ENCODE results near the gene OR10G6.
"Not testable (repeated sequence)": the region's sequence is repeated elsewhere in the genome, so short reads cannot be mapped to it uniquely, and the experiment has no call there.

OR10G6 gene, protein sequence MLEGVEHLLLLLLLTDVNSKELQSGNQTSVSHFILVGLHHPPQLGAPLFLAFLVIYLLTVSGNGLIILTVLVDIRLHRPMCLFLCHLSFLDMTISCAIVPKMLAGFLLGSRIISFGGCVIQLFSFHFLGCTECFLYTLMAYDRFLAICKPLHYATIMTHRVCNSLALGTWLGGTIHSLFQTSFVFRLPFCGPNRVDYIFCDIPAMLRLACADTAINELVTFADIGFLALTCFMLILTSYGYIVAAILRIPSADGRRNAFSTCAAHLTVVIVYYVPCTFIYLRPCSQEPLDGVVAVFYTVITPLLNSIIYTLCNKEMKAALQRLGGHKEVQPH

DNA sequence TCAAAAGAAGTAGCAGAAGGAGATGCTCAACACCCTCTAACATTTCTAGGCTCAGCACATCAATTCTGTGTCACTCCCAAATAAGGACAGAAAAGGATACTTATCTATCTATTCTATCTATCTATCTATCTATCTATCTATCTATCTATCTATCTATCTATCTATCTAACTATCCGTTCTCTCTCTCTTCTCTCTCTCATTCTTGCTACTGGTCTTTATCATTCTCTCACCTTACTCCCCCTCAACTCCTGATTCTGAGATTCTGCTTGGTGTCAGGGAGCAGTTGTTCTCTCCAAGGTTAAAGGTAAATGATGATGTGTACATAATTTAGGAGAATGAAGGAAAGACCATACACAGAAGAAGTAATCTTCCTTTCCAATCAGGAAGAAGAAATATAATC lies at the start of gene OR10G6:
TSS of gene OR10G6 (minus strand) at position 43 of the 400 bp plus-strand sequence. CDS start at position 43, 0 bp downstream.
- DNase-seq (ENCODE audit: low read depth) = no peak

DNA sequence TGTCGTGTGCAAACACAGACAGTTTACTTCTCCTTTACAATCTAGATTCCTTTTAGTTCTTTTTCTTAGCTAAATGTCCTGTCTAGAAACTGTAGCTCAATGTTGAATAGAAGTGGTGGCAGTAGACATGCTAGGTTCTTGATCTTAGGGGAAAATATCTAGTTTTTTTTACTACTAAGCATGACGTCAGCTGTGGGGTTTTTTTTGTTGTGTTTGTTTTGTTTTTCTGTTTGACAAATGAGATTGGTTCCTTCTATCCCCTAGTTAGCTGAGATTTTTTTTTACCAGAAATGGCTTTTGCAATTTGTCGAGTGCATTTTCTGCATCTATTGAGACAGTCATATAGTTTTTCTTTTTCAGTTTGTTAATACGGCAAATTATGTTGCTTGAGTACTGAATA lies 48.5 kb upstream of the OR10G6 start:
- DNase-seq (ENCODE audit: low read depth) = no peak

DNA sequence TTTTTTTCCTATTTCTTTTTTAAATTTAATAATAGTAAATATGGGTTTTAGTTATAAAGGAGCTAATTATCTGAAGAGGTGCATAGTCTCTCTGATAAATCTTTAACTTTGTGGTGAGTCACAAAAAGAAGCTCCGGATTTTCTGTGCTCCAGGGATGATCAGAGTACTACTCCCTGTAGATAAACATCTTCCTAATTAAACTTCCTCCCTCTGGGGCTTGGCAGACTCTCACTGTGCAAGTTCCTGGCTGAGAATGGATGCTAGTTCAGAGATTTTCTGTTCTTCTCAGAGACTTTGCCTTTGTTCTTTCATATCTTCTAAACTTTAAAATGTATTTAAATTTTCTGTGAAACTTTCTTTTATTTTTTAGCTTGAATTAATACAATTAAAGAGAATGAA lies 46.3 kb upstream of the OR10G6 start, which contains the start of gene OR10G7:
TSS of gene OR10G7 (minus strand) at position 72 of the 400 bp plus-strand sequence. CDS start 2,324 bp downstream, outside the sequence.
- DNase-seq (ENCODE audit: low read depth) = no peak

DNA sequence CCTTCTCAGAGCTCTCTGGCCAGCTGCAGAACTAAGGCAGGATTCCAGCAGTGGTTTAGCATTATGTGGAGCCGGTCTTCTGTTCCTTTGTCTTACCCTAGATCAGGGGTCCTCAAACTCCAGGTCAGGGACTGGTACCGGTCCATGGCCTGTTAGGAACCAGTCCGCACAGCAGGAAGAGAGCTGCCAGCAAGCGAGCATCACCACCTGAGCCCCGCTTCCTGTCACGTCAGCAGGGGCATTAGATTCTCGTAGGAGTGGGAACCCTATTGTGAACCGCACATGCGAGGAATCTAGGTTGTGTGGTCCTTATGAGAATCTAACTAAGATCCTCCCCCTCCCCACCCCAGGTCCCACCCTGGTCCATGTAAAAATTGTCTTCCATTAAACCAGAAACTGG lies 44.6 kb upstream of the OR10G6 start:
- no peak for DNase-seq (ENCODE audit: low read depth)

DNA sequence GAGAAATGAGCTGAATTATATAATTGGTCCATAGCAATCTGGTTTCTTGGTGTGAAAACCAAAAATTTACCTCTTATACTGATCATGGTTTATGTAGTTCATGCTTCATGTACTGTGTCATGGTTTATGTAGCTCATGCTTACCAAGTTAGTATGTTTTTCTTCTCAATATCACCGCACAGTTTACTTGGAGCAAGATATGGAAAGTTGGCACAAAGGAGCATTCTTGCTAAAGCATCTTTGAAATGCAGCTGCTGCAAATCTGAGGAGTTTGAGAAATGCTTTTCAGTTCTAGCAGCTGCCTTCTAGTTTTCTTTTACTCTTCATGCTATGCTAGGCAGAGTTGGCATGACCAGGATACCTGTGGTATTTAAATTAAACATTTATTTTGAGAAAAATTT lies 41.7 kb upstream of the OR10G6 start:
- no peak for DNase-seq (ENCODE audit: low read depth)

DNA sequence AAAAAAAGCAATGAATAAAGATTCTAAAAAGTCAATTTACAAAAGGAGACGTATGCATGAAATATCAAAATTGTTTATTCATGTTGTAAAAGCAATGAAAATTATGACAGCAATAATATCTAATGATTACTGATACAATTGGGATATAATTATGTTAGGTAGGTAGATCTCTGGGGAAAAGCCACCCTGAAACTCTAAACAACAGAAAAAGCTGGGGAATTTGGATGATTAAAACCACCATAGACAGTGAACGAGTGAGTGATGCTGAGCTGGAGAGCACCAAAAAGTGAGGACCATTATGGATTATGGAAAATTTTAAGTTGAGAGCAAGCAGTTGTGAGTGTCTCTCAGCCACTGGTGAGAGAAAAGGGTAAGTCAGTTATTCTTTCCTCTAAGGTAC lies 31.5 kb upstream of the OR10G6 start, which contains the start of gene OR10G8:
TSS of gene OR10G8 (plus strand) at position 301 of the 400 bp plus-strand sequence. CDS start 2,825 bp downstream, outside the sequence.
- DNase-seq (ENCODE audit: low read depth) = no peak

DNA sequence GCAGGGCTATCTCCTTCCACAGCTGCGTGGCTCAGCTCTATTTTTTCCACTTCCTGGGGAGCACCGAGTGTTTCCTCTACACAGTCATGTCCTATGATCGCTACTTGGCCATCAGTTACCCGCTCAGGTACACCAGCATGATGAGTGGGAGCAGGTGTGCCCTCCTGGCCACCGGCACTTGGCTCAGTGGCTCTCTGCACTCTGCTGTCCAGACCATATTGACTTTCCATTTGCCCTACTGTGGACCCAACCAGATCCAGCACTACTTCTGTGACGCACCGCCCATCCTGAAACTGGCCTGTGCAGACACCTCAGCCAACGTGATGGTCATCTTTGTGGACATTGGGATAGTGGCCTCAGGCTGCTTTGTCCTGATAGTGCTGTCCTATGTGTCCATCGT lies 20.9 kb upstream of the OR10G6 start:
- not testable (repeated sequence) for DNase-seq (ENCODE audit: low read depth)

DNA sequence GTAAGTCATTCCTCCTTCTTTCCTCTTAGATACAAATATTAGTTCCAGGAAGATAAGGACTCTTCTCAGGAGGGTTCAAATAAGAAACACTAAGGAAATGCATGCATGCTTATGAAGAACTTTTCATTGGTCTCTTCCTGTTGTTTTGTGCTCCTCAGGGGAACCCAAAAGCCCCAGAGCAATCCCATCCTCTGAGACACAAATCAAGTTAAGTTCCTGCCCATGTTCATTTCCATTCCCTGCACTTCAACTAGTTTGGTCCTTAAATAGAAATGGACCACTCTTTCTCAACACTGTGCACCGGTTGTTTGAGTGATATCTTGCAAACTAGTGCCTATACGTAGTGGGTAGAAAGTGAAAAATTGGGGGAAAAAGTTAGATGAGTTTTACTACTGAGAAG lies 17.7 kb upstream of the OR10G6 start, which contains the start of gene OR10G4:
TSS of gene OR10G4 (plus strand) at position 301 of the 400 bp plus-strand sequence. CDS start 2,578 bp downstream, outside the sequence.
- no peak for DNase-seq (ENCODE audit: low read depth)

DNA sequence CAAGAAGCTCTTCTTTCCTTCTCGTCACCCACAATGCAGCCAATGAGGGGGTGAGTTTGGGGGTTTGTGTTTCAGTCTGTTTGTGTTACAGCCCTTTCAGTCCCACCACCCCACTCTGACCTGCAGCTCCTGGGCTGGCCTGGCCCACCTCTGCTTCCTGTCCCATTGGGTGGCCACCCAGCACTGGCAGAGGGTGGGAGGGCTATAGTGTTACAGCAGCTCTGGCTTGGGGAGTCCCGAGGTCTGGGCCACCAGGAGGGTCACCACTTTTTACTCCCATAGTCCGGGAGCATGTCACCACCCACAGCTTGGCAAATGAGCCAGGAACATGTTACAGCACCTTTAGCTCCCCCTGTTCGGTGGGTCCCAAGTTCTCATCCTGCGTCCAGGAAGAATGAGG lies 15.7 kb downstream of the OR10G6 start:
- DNase-seq (ENCODE audit: low read depth) = no peak

DNA sequence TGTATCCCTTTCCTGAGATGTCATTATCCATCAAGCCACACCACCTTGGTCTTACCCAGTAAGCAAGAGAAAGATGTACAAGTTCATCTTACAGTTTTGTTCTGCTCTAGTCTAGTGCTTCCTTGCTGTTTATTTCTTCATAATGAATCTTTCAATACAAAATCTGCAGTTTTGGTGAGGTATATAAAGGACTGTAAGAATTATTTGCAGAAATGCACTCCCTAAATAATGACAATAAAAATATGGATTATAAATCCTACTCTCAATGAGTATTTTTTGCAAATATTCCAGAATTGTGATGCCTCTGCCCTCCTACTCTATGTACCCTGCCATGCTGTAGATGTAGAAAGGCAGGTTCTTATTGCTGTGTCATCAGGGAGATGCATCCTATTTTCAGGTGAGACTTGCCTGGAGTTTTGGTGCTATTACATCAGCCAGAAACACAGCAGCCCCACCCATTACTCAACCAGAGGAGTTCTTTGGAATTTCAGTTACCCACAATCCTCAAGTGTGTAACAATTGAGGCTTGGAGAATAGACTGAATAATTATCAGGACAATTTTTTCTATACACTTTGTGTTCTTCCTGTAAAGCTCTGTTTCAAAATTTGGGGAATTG lies 17.1 kb downstream of the OR10G6 start, which contains the start of gene OR10S1:
TSS of gene OR10S1 (minus strand) at position 51 of the 617 bp plus-strand sequence. CDS start 117 bp downstream, outside the sequence.
- DNase-seq (ENCODE audit: low read depth) = no peak

DNA sequence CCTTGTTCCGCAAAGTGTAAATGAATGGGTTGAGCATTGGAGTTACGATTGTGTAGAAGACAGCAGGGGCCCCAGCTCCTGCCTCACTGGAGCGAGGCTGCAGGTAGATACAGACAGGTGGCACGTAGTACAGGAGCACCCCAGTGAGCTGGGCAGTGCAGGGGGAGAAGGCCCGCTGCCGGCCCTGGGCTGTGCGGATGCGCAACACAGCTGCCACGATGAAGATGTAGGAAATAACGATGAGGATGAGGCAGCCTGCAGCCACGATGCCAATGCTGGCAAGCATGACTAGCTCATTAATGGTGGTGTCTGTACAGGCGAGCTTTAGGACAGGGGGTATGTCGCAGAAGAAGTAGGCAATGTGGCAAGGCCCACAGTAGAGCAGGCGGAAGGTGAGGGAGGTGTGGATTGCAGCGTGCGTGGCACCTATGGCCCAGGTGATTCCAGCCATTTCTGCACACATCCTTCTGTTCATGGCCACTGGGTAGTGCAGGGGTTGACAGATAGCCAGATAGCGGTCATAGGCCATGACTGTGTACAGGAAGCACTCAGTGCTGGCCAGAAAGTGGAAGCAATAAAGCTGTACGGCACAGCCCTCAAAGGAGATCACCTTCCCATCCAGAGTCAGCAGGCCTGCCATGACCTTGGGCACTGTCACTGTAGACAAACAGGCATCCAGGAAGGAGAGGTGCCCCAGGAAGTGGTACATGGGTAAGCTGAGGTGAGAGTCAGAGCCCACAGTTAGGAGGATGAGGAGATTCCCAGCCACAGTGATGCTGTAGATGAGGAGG lies 18.0 kb downstream of the OR10G6 start:
- DNase-seq (ENCODE audit: low read depth) = no peak

DNA sequence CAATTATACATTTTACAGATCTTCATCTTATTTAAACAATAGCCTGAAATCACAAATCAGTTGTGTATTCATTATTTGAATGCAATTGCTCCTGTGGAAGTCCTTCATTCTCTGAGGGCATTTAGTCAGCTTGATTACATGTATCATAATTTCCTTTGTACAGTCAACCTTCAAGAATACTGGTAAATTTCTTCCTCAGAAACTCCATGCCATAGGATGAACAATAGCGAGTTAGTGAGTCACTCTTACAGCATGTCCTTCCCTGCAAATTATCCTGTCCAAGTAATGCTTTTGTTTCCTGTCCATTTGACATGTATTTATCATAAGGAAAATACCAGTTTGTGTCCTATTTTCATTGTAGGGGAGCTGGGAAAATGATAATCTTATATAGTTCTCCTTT lies 21.1 kb downstream of the OR10G6 start:
- DNase-seq (ENCODE audit: low read depth) = no peak

DNA sequence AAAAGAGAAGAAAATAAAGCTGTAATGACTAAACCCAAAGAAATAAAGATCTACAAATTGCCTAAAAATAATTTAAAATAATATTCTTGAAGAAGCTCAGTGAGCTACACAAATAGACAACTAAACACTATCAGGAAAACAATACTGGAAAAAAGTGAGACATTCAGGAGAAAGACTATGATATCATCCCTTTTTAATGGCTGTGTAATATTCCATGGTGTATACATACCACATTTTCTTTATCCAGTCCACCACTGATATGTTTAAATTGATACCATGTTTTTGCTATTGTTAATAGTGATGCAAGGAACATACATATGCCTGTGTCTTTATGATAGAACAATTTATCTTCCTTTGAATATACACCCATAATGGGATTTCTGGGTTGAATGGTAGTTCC lies 38.2 kb downstream of the OR10G6 start:
- DNase-seq (ENCODE audit: low read depth) = no peak

DNA sequence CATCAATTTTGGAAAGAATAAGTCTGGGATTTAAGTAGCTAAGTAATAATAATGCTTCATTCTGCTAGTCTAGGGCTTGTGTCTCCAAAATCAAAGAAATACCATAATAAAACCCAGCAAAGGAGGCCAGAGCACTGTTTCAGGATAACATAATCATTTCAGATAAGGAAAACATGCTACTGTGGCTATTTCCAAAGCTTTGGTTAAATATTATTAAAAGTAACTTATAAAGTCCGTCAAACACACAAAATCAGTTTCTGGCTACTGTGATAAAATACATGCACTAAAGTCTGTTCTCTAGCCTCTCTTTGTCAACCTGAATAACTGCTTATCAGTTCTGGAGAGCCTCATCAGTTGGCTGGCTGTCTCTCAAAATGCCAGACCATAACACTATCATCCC lies 49.8 kb downstream of the OR10G6 start:
- no peak for DNase-seq (ENCODE audit: low read depth)

All from CMK (cell line).